ENCODE measurements around the gene PARD3.
"Not testable (repeated sequence)": the region's sequence is repeated elsewhere in the genome, so short reads cannot be mapped to it uniquely, and the experiment has no call there.

Gene PARD3

GRCh38 chr10:34677132-34677531 lies 138.0 kb downstream of the PARD3 start:
- no peak for DNase-seq

DNA sequence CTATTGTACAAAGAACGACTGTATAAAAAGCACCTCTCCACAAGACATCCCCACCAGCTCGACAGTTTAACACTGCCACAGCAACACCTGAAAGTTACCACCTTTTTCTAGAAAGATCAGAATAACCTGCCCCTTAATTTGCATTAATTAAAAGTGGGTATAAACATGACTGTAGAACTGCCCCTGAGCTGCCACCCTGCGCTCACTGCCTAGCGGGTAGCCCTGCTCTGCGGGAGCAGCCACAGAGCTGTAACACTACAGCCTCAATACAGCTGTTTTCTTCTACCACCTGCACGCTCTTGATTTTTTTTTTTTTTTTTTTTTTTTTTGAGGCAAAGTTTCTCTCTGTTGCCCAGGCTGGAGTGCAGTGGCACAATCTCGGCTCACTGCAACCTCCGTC lies 140.9 kb downstream of the PARD3 start:
- DNase-seq: no peak

DNA sequence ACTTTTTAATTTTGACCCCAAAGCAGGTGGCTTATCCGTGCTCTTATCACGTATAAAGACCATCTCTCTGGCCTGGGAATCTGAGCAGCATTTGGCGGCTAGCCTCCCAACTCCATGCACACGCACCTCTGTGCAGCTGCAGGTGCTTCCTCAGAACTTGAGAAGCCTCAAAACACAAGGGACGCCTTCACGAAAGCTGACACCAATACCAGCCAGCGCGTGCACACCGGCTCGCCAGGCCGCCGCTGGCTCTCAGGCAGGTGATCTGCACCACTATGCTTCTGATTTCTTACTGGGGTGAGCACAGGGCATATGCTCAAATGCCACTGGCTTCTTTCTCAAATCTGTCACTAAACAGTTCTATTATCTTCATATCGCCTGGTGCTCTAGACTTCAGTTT lies 145.0 kb downstream of the PARD3 start:
- DNase-seq: no peak

DNA sequence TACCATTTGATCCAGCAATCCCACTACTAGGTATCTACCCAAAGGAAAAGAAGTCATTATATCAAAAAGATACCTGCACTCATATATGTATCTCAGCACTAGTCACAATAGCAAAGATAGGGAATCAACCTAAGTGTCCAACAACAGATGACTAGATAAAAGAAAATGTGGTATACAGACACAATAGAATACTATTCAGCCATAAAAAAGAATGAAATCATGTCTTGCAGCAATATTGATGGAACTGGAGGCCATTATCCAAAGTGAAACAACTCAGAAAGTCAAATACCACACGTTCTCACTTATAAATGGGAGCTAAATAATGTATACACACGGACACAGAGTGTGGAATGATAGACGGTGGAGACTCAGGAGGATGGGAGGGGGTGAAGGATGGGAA lies 146.0 kb downstream of the PARD3 start:
- DNase-seq: no peak

- DNase-seq: no peak
These were observed 147.9 kb downstream of the PARD3 start for GRCh38 chr10:34667177-34667576.

DNA sequence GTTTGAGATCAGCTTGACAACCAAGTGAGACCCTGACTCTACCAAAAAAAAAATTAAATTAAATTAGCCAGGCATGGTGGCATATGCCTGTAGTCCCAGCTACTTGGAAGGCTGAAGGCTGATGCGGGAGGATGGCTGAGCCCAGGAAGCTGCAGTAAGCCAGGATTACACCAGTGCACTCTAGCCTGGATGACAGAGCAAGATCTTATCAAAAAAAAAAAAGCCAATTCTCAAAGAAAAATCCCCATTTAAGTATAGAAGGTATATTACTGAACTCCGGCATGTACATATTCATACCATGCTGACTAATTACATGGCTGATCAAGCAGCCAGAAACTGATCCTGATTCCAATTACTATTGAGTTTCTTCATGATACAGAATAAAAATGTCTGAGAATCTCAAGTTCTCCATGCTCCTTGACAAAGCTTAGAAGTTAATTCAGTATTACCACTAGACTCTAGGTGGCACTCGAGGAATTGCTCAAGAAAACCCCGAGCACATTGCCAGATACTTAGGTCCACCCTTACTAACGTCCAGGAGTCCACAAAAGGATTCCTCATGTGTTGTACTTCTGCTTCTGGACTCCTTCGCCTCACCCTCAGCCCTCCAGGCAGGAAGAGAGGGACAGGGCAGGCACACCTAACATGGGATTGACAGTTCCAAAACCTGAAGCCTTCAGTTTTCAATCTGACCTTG lies 148.9 kb downstream of the PARD3 start:
- DNase-seq: no peak

DNA sequence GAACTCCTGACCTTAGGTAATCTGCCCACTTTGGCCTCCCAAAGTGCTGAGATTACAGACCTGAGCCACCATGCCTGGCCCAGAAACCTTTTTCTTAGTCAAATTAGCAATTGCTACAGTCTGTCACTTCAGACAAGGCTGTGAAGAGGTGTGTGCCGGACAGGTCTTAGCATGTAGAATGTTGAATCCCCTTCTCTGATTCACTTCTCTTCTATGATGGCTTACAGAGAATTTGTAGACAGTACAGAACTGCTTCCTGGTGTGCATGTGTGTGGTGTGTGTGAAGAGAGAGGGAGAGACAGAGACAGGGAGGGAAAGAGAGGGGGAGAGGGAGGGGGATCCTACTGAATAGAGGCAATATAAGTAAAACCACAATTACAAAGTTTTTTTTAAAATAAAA lies 150.4 kb downstream of the PARD3 start:
- DNase-seq: no peak

GRCh38 chr10:34661580-34661979 lies 153.5 kb downstream of the PARD3 start:
- no peak for DNase-seq

- DNase-seq: no peak
These were observed 156.2 kb downstream of the PARD3 start for GRCh38 chr10:34658934-34659333.

DNA sequence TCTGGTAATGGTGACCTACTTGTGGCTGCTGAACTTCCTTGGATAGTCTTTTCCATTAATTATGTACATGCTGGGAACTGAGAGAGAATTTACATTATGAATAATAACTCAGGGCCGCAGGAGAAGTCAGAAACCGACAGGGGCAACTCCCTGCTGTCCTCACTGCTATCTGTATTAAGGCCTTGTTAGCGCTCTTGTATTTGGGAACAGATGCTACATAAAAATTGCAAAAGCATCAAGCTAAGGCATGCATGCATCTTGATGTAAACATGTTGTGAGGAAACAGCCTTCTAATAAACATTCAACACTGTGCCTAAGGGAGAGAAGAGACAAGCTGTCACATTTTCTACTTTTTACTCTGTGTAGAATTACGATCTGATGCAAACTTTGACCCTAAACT lies 158.4 kb downstream of the PARD3 start:
- DNase-seq: no peak

DNA sequence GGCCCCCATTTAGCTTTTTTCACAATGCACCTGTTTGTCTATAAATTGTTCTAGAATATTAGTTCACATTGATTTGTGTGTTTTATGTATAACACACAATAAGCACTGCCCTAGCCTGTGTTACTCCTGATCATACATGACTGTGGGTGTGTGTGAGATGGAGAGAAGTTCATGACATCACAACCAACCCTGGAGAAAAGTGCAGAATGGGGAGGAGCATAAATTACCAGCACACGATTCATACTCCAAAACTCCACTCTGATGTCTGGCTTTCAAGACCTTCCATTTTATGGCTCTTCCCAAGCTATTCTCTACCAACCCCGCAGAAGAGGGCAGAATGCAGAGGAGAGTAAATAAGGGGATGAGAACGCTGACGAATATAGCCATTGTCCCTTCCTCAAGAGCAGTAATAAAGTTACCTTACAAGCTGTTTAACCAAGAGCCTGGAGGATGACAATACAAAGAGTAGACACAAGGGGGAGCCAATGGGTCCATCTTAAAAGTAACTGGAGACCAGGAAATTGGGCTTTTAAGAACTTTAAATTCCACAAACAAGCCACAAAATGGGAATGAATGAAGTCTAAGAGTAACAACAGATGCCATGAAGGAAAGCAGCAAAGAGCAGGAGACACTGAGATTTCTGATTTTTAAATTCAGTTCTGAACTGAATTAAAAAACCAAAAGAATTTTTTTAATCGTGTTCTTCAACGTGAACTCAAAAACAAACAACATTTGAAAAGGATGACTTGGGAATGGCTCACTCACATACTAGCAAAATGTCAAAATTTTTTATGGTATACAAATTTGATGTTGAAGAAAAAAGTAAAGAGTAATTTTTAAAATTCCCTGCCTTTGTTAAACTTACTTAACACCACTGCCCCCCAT lies 159.6 kb downstream of the PARD3 start:
- no peak for DNase-seq

GRCh38 chr10:34654211-34654610 lies 160.9 kb downstream of the PARD3 start:
- no peak for DNase-seq

GRCh38 chr10:34653530-34653929 lies 161.6 kb downstream of the PARD3 start:
- no peak for DNase-seq

DNA sequence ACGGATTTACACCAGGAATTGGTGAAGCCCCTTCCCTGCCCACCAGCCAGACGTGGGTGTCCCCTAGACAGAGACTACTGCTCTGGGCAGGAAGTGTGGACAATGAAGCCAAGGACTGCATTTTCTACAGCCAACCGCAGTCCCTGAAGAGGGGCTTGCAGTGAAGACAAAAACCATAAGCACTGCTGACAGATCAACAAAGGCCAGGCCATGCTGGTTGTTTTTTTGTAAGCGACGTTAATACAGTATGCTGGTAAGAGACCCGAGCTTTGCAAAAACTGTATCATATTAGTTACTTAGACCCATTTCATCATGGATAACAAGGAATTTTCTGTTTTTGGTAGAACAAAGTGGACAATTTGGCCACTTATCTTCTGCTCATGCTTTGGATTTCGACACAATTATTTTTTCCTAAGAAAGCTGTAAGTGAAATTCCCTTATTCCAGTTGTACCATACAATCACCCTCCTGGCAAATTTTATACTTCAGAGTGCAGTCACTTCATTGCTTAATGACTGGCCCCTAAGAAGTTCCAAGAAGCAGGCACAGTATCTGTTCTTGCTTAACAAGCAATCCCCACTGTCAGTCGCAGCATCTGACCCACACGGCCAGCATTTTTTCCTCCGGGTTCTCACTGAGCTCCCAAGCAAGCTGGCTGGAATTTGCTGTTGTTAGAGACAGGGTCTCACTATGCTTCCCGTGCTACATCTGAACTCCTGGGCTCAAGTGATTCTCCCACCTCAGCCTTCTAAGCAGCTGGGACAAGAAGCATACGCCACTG lies 163.5 kb downstream of the PARD3 start:
- DNase-seq: no peak

- no peak for DNase-seq
These were observed 164.9 kb downstream of the PARD3 start for GRCh38 chr10:34650156-34650555.

DNA sequence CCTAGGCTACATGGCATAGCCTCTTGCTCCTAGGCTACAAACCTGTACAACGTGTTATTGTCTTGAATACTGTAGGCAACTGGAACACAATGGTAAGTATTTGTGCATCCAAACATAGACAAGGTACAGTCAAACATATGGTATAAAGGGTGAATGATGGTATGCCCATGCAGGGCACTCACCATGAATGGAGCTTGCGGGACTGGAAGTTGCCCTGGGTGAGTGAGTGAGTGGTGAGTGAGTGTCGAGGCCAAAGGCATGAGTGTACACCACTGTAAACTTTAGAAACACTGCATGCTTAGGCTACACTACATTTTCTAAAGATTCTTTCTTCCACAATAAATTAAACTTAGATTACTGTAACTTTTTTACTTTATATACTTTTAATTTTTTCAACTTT lies 165.7 kb downstream of the PARD3 start:
- no peak for DNase-seq

DNA sequence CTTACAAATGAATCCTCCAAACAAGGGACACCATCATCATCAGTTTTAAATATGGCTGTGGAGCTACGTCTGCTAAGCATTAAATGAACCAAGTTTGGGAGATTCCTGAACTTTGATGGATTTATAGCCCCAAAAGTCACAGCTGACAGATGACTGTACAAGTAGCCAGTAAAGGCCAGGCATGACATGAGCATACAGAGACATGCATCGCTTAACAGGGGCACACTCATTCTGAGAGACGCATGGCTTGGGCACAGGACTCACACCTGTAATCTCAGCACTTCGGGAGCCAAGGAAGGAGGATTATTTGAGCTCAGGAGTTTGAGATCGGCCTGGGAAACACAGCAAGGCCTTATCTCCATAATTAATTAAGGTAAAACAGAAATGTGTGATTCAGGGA lies 166.2 kb downstream of the PARD3 start:
- no peak for DNase-seq

DNA sequence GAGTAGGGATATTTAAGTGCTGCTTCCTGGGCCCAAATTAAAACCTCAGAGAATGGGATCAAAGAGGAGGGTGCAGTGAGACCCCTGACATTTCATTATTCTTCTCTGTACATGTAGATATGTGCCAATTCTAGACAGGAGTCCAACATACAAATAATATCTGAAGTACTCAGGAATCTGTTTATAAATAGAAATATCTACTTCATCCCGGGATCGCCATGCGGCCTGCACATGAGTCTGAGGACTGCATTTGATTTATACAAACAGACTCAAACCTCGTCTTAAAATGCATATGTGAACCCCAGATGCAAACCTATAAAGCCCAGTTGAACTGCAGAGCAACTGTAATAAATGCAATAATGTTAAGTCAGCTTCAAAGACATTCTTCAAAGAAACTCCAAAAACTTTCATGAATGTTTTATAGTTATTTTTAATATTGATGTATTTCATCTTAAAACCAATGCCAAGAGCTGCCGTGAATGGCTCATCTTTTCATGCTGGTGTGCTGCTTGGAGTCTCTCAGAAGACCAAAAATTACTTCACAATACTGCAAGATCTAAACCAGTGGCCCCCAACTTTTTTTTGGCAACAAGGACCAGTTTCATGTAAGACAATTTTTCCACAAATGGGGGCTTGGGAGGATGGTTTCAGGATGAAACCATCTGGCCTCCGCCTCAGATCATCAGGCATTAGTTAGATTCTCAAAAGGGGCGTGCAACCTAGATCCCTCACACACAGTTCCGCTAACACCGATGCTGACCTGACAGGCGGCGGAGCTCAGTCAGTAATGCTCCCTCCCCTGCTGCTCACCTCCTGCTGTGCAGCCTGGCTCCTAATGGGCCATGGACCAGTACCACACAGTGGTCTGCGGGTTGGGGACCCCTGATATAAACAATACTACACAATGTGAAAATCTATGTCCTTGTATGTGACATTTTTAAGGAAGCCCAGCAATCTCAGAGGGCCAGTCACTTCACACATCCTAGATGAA lies 166.9 kb downstream of the PARD3 start:
- no peak for DNase-seq

GRCh38 chr10:34647160-34647559 lies 167.9 kb downstream of the PARD3 start:
- no peak for DNase-seq

DNA sequence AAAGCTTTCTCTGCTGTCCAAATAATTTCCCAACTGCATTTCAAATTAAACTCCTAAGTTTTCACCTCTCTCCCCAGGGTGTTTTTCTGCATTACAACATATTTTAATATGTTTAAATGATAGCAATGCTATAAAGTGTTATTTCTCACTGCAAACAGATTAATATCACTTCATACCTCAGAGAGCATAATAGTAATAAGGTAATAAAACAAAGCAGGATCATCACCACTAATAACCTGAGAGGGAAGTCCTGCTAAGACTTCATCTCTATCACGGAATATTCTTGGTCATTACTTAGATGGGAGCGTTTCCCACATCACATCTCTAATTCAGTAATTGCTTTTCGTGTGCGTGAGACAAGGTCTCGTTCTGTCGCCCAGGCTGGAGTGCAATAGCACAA lies 168.8 kb downstream of the PARD3 start:
- DNase-seq: no peak

DNA sequence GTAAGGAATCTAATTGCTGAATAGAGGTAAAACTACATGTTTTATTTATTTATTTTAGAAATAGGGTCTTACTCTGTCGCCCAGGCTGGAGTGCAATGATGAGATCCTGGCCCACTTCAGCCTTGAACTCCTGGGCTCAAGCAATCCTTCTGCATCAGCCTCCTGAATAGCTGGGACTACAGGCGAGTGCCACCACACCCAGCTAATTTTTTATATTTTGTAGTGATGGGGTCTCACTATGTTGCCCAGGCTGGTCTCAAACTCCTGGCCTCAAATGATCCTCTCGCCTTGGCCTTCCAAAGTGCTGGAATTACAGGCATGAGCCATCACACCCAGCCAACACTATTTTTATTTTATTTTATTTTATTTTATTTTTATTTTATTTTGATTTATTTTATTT lies 170.3 kb downstream of the PARD3 start:
- DNase-seq: not testable (repeated sequence)

DNA sequence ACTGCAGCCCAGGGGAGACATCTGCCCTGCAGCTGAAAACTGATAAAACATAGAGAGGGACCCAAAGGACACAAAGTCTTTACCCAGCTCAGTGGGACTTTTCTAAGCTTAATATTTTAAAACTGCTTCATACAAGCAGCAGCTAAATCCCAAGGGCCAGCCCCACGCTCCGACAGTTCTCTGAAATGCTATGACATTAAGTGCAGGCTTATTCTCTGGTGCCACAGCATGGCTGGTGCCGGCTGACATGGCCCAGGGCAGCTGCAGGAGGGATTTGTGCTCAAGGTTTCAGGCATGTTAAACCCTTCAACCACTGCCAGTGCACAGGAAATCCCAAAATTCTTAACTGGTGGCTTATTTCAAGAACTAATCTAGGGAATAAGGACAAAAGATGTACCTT lies 170.9 kb downstream of the PARD3 start:
- no peak for DNase-seq

All from activated gamma-delta T cell treated with Interleukin-2 at 50 U/mL for 16 hours (primary cell).